Measurements from ENCODE around the gene CD52.

CD52 gene

DNA sequence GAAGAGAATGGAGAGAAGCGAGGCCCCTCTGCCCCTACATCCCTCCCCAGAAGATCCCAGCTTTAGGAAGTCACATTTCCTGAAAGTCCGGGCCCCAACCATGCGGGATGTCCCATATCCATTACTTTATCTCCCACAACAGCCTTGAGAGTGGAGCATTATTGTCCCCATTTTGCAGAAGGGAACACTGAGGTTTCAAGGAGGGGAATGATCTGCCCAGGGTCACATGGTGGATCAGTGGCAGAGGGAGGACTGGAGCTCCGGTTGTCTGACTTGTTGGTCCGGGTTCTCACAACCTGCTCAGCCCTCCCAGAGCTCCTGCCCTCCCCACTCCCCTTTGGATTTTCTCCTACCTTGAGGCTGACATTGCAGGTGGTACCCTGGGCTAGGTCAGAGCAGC is 38.3 kb downstream of the CD52 start:
- DNase-seq (ENCODE audit: low read depth in 2 of 2): no peak

GRCh38 chr1:26357121-26357602 is 39.4 kb downstream of the CD52 start:
- DNase-seq (ENCODE audit: low read depth in 2 of 2): no peak

DNA sequence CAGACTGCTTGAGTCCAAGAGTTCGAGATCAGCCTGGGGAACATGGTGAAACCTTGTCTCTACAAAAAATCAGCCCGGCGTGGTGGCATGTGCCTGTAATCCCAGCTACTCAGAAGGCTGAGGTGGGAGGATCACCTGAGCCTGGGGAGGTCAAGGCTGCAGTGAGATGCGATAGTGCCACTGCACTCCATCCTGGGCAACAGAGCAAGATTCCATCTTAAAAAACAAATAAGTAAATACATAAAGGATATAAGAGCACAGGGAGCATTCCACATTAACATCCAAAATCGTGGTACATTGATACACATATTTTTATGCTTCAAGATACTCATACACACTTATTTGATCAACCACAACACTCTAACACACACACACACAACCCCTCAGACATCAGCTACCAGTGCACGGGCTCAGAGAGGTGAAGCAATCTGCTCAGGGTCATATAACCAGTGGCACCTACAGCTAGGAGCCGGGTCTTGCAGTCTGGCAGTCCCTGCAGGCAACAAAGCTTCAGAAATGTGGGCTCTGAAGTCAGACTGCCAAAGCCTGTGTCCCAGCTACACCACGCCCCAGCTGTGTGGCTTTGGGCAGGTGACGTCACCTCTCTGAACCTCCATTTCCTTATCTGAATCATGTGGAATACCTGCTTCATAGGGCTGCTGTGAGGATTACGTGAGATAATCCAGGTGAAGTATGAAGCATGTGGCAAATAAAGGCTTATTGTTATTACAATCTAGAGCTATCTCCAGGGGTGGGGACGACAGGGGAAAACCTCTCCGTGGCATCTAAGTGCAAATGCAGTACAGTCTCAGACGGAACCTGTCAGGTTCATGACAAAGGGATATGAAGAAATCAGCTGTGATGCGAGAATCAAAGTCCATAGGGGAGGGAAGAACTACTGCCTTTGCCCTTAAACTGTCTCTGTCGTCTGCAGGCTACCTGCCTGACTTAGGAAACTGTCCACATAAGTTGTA is 40.9 kb downstream of the CD52 start:
- peak; percentile 33 to 48 for DNase-seq (ENCODE audit: low read depth in 2 of 2)

GRCh38 chr1:26359981-26360806 is 42.4 kb downstream of the CD52 start:
- DNase-seq (ENCODE audit: low read depth in 2 of 2): peak; percentile 23 to 35

DNA sequence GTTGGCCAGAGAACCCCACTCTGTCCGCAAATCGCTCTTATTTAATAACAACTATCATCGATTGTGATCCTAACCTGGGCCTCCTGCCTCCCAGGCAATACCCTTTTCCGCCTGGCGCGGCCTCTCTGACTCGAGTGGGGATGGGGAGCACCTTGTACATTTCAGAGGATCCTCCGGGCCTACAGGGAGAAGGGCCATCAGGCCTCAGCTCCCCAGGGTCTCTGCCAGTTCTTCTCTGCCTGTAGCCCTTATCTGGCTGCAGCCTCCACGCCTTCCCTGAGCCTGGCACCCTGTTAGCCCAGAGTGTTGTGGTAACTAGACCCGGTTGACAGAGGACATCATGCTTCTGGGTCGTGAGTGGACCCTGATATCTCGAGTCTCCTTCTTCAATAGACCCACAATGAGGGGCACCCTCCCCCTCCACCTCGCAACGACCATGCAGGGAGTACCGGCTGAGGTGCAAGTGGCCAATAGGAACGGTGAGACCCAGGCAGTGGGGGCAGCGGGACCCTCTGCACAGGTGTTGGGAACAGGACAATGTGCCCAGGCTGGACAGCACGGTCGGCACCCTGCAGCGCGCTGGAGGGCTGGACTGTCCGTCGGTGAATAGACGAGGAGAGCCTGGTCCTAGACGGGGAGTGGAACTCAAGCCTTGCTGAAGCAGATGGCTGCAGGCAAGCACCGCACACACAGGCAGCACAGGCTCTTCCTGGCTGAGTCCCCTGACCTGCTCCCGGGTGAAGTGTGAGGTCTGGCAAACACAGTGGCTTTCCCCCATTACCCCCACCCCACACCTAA is 43.2 kb downstream of the CD52 start:
- DNase-seq (ENCODE audit: low read depth in 2 of 2): no peak

GRCh38 chr1:26361605-26362122 is 43.9 kb downstream of the CD52 start:
- DNase-seq (ENCODE audit: low read depth in 2 of 2): no peak

GRCh38 chr1:26362331-26362730 is 44.6 kb downstream of the CD52 start:
- no peak for DNase-seq (ENCODE audit: low read depth in 2 of 2)

DNA sequence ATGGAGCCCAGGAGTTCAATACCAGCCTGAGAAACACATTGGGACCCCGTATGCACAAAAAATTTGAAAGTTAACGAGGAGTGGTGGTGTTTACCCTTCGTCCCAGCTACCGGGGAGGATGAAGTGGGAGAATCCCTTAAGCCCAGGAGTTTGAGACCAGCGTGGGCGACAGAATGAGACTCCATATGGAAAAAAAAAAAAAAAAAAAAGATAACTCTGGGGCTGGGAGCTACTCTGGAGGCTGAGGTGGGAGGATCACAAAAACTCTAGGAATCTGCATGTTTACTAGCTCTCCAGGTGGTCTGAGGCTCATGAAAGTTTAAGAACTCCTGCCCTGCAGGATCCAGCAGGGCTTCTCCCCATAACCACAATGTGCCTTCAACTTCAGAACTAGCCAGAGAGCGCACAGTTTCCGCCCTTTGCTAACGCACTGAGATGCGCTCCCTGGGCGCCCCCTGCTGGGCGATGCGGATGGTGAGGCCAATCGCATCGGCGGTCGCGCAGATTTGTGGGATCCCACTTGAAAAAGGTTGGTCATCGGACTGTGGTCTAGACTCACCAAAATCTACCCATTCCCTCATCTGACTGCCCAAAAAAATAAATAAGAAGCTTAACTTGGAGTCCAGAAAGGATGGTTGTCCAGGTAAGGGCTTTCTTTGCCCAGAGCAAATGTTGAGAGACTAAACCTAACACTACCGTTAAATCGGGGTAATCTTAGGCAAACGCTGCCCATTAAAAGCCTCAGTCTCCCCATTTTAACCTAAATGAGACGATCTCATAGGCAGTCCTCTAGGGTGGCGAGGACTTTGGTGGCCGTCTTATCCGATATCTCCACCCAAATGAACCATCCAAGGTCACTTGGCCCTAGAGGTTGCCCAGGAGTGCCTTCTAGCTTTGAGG is 46.0 kb downstream of the CD52 start:
- peak; percentile 74 to 86 for DNase-seq (ENCODE audit: low read depth in 2 of 2)

DNA sequence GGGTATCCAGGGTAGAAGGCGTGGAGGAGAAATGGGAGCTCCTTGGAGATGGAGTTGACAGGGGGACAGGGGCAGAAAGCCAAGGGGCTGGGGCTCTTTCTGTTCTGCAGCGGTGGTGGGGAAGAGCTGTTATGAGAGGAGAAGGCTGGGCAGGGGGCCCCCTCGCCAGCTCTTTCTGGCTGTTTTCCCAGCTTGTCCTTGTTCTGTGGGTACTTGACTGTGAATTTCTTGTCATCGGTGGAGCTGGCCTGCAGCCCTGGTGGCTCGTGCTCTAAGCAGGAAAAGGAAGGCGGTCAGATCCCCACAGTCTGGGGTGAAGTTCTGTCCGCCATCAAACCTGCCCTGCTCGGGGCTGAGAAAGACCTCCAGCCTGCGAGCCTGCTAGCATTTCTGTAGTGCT is 47.2 kb downstream of the CD52 start:
- DNase-seq (ENCODE audit: low read depth in 2 of 2): no peak

DNA sequence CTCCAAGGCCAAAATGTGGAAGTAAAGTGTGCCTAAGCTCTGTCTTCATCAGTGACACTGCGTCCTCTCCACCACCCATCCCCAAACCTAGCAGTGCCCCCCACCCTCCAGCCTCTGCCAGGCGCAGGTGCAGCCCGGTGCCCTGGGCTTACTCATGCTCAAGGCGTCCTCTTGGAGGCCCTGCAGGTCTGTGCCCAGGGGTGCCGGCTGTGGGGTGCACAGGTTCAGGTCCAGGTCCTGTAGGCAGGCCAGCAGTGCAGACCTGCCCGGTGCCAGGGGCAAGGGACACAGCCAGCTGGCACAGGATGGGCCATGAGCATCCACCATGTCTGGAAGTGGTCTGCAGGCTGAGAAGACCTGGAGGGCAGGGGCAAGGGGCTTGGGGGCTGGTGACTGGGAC is 49.7 kb downstream of the CD52 start:
- DNase-seq (ENCODE audit: low read depth in 2 of 2): no peak

- no peak for DNase-seq (ENCODE audit: low read depth in 2 of 2)
These were observed 50.2 kb downstream of the CD52 start for GRCh38 chr1:26368006-26368405.

DNA sequence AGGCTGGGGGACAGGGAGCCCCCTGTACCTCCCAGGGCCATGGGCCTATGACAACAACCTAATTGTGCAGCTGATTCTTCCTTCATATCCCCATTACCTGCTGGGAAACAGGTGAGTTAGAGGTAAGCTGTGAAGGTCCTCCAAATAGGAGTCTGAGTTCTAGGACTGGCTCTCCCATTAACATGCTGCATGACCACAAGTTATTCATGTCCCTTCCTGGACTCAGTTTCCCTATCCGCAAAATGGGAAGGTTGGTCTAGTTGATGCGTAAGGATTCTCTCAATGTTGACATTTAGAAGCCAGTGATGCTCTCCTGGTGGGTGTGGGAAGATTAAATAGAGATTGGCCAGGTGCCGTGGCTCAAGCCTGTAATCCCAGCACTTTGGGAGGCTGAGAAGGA is 50.7 kb downstream of the CD52 start:
- no peak for DNase-seq (ENCODE audit: low read depth in 2 of 2)

Measured in activated CD4-positive, alpha-beta T cell treated with anti-CD3 and anti-CD28 coated beads for 24 hours (primary cell).